Right lobe of liver (tissue), 6 donors: ENCODE measurements around the gene SETDB1. TPM values are rescaled to one million over a fixed set of nuclear protein-coding genes. Genes with fewer than 3 reads are reported as not detected.

Experiments used
- ATAC-seq, 4 donors: fragments of 200-7000 bp; cut with Tn5 transposase; one replicate each; pipeline ENCODE4 v1.9.1; 2020; ENCODE audit warnings: mild to moderate bottlenecking in 4 of 4, moderate library complexity in 4 of 4
- DNase-seq, 3 donors: peaks; one replicate each; pipeline ENCODE4 v3.0.0-alpha.2; 2020
- H3K27ac ChIP-seq, 3 donors: fragments of 200-600 bp; one replicate each; pipeline ENCODE4 v1.8.0; 2022
- H3K27me3 ChIP-seq, 2 donors: fragments of 200-600 bp; one replicate each; pipeline ENCODE4 v1.8.0; 2022
- H3K36me3 ChIP-seq, 4 donors: fragments of 200-600 bp; sonication (generic) in 1 of 4; one replicate each; pipeline versions ENCODE4 v1.5.1 to v1.8.0; 2017 to 2022; ENCODE audit warnings: control low read depth in 1 of 4
- H3K4me1 ChIP-seq, 4 donors: fragments of 200-600 bp; sonication (generic) in 1 of 4; one replicate each; pipeline versions ENCODE4 v1.5.1 to v1.8.0; 2017 to 2022; ENCODE audit warnings: control low read depth in 1 of 4
- H3K4me3 ChIP-seq, 3 donors: fragments of 200-600 bp; one replicate each; pipeline ENCODE4 v1.8.0; 2022
- H3K9me3 ChIP-seq, 4 donors: fragments of 200-600 bp; sonication (generic) in 1 of 4; one replicate each; pipeline versions ENCODE4 v1.5.1 to v1.8.0; 2017 to 2022; ENCODE audit warnings: control low read depth in 1 of 4
- CTCF ChIP-seq, 4 donors: fragments of 200-600 bp in 3 of 4; fragments of 450-650 bp in 1 of 4; IDR thresholded peaks; one replicate each; pipeline versions ENCODE4 v1.5.1 to v1.8.0; 2016 to 2022; ENCODE audit warnings: antibody characterized with exemption in 4 of 4, mild to moderate bottlenecking in 2 of 4
- POLR2A ChIP-seq: fragments of 450-650 bp; IDR thresholded peaks from one replicate; pipeline ENCODE4 v1.6.1; 2017; ENCODE audit warnings: antibody characterized with exemption, mild to moderate bottlenecking
- WGBS: methylation state at CpG from one replicate; pipeline ENCODE4 v1.1.6; 2018; ENCODE audit warnings: low coverage, low lambda C conversion rate; ENCODE audit not compliant: insufficient coverage; ENCODE audit errors: missing lambda C conversion rate; 5-methylcytosine and 5-hydroxymethylcytosine counted together
- intact Hi-C, 2 donors: fragments of 100-400 bp; cut with DNase I; formaldehyde crosslinking; loops; one replicate each; pipeline versions ENCODE4 v1.11.2 to v1.14.1; 2022
- total RNA-seq, 6 experiments: library from RNA; depleted of rRNA in 2 of 6; stranded (reverse); fragments of >200 nt in 2 of 6; fragmentation: NEBNext Ultra II Directional in 3 of 6; extraction: Animal tissue kit (Norgen Biotek cat#: 25700) in 3 of 6; gene quantifications; one replicate each; pipeline versions ENCODE4 v1.1.0 to v1.2.4, GENCODE V29; 2016 to 2023
- donor health status: DM: no; HTN: yes; CAD: no.
- donor health status: DM: no; HTN: no; CAD: no.
- donor health status: DM: no; HTN: no; CAD: no.
- donor health status: DM: no; HTN: yes; CAD: no.
- donor health status: DM: no; HTN: yes; CAD: no.

SETDB1 gene
- total RNA-seq, 6 experiments from 2014 or later: 10.4 to 17.8 (median 12.9) TPM

- Histone ChIP-seq H3K9me3 (no peaks in the 10 kb centered on the region), H3K36me3 (no peaks in the 10 kb centered on the region), H3K4me3 (no peak overlapping the region), H3K4me1 (no peaks in the 10 kb centered on the region), H3K27ac (no peak overlapping the region), H3K27me3 (no peaks in the 10 kb centered on the region)
- WGBS: 94% methylated on average over 4 of the region's 5 CpGs
- DNase-seq (no peak), ATAC-seq (no peak)
- TF ChIP-seq POLR2A: no peak
- no peak for TF ChIP-seq CTCF (IDR thresholded peaks at IDR 0.05)
- intact Hi-C loops: no loop called here
These were observed 23.8 kb upstream of the SETDB1 start for GRCh38 chr1:150902346-150902745.

GRCh38 chr1:150902751-150903150 lies 23.4 kb upstream of the SETDB1 start:
- Histone ChIP-seq H3K4me1 (no peaks in the 10 kb centered on the region), H3K27me3 (no peaks in the 10 kb centered on the region), H3K4me3 (no peak overlapping the region), H3K9me3 (no peaks in the 10 kb centered on the region), H3K36me3 (no peaks in the 10 kb centered on the region), H3K27ac (no peak overlapping the region)
- TF ChIP-seq CTCF (IDR thresholded peaks at IDR 0.05) (no peak), POLR2A (no peak)
- intact Hi-C loops: no loop called here
- no peak for DNase-seq
- WGBS: 67% methylated on average over 1 of the region's 1 CpG
- ATAC-seq: no peak

GRCh38 chr1:150905301-150905700 lies 20.9 kb upstream of the SETDB1 start:
- ATAC-seq: no peak
- WGBS: 94% methylated on average over 3 of the region's 6 CpGs
- TF ChIP-seq POLR2A (no peak), CTCF (IDR thresholded peaks at IDR 0.05) (no peak)

GRCh38 chr1:150906329-150906728 lies 19.8 kb upstream of the SETDB1 start:
- TF ChIP-seq CTCF (IDR thresholded peaks at IDR 0.05): no peak
- TF ChIP-seq POLR2A: no peak
- ATAC-seq (no peak), DNase-seq (no peak)
- no peak overlapping the region for H3K27ac ChIP-seq
- no peaks in the 10 kb centered on the region for H3K36me3 ChIP-seq
- H3K4me1 ChIP-seq: no peaks in the 10 kb centered on the region
- intact Hi-C loops: no loop called here
- WGBS: 73% methylated on average over 1 of the region's 1 CpG
- H3K9me3 ChIP-seq: no peaks in the 10 kb centered on the region
- H3K27me3 ChIP-seq: no peaks in the 10 kb centered on the region
- no peak overlapping the region for H3K4me3 ChIP-seq

More at GRCh38 chr1:150905301-150905700, 20.9 kb upstream of the SETDB1 start:
- Histone ChIP-seq H3K9me3 (no peaks in the 10 kb centered on the region), H3K27ac (no peak overlapping the region), H3K4me3 (no peak overlapping the region), H3K27me3 (no peaks in the 10 kb centered on the region), H3K36me3 (no peaks in the 10 kb centered on the region), H3K4me1 (no peaks in the 10 kb centered on the region)
- intact Hi-C loops: no loop called here
- no peak for DNase-seq

GRCh38 chr1:150906813-150907212 lies 19.4 kb upstream of the SETDB1 start:
- Histone ChIP-seq H3K4me3 (no peak overlapping the region), H3K27ac (no peak overlapping the region), H3K27me3 (no peaks in the 10 kb centered on the region), H3K36me3 (no peaks in the 10 kb centered on the region), H3K9me3 (no peaks in the 10 kb centered on the region), H3K4me1 (no peaks in the 10 kb centered on the region)
- intact Hi-C loops: no loop called here
- ATAC-seq (no peak), DNase-seq (no peak)
- TF ChIP-seq POLR2A: no peak
- no peak for TF ChIP-seq CTCF (IDR thresholded peaks at IDR 0.05)
- WGBS: 83% methylated on average over 2 of the region's 2 CpGs
